Astrocyte of the spinal cord (primary cell): ENCODE results near the gene ATXN1.

ENCODE experiments used
- DNase-seq: peaks from one replicate; pipeline ENCODE4 v3.0.0; 2011; ENCODE audit warnings: low read depth, low spot score
- H3K4me3 ChIP-seq: 2 replicates; pipeline ENCODE4 v1.5.1; 2011; ENCODE audit warnings: low read depth, mild to moderate bottlenecking, low read length, moderate library complexity
- in situ Hi-C: cut with HindIII; loops from 2 replicates; pipeline ENCODE4 v1.10.0; 2017; ENCODE audit warnings: low sequenced_read_pairs
- TF ChIP-seq, protein P1 (sequence below): IDR thresholded peaks from 2 replicates; pipeline ENCODE4 v1.5.1; 2012; ENCODE audit warnings: low read depth, mild to moderate bottlenecking, low read length, inconsistent platforms

The ATXN1 gene

DNA sequence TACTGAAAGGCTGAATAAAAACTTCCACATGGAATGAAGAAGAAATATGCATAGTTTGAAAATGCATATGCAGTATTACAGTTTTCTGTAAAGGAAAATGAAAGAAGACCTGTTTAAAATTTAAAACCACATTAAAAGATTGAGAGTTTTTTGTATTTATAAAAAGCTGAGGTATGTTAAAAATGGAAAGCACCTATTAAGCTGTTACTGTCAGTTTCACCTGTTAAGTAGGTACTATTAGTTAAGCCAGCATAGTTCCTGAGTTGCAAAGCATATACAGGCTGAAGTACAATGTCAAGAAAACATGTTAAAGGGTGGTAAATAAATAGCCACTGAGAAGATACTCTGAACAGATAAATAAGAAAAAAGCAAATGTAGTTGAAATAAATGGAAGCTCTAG lies 69.9 kb downstream of the ATXN1 start:
- TF ChIP-seq, protein P1, sequence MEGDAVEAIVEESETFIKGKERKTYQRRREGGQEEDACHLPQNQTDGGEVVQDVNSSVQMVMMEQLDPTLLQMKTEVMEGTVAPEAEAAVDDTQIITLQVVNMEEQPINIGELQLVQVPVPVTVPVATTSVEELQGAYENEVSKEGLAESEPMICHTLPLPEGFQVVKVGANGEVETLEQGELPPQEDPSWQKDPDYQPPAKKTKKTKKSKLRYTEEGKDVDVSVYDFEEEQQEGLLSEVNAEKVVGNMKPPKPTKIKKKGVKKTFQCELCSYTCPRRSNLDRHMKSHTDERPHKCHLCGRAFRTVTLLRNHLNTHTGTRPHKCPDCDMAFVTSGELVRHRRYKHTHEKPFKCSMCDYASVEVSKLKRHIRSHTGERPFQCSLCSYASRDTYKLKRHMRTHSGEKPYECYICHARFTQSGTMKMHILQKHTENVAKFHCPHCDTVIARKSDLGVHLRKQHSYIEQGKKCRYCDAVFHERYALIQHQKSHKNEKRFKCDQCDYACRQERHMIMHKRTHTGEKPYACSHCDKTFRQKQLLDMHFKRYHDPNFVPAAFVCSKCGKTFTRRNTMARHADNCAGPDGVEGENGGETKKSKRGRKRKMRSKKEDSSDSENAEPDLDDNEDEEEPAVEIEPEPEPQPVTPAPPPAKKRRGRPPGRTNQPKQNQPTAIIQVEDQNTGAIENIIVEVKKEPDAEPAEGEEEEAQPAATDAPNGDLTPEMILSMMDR, result no peak
- in situ Hi-C loops, result no loop called here
- H3K4me3 ChIP-seq, result no peak overlapping the region
- no peak for DNase-seq

DNA sequence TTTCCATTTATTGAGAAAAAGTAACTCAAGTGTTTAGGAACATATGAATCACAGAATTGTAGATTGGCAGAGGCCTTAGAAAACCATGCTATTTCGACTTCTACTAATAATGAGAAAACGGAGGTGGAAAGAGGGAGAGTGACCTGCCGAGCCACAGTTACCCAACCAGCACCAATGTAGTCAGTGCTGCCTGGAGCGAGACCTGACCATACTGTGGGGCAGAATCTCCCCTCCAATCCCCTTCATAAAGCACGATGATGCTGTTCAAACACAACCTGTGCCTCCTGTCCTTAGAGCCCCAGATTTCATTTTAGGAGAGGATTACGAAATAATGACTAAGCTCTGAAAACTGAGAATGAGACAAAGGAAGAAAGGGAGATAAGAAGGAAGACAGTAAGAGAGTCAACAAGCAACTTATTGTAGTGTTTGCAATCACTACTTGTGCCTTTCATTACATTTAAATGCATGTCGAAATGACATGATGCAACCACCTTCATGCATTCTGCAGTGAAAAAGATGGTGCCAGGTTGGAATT lies 70.6 kb downstream of the ATXN1 start:
- TF ChIP-seq, protein P1, result no peak
- no peak for DNase-seq
- no peak overlapping the region for H3K4me3 ChIP-seq
- in situ Hi-C loops, result no loop called here

DNA sequence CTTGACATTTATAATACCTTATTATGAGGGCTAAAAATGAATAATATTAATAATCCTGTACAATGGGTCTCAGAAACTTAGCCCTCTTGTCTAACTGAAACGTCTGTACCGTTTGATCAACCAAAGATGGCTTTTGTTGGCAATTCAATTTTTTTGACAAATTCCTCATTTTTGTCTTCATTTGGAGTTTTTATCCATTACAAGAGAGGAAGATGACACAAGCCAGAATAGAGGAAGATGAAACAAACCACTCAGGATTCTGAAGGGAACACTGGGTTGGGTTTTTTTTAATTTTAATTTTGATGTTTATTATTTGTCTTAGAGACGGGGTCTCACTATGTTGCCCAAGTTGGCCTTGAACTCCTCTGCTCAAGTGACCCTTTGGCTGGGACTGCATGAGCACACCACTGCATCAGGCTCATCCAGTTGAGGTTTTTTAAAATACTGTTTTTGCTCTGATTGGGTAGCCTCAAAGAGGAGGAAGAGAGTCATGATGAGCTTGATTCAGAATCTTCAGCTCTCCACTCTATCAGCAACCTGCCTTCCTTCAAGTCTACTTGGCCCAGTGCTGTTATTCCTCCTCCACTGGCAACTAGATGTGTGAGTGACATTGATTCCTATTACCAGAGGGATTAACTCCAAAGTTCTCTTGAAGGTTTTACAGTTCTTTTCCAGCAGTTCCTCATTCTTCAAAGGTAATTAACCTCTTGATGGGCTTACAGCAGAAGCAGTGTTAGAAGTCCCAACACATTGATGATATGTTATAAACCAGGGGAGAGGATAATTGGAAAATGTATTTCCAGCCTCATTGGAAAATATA lies 71.3 kb downstream of the ATXN1 start:
- H3K4me3 ChIP-seq, result no peak overlapping the region
- TF ChIP-seq, protein P1, result no peak
- DNase-seq, result no peak
- in situ Hi-C loops, result no loop called here

DNA sequence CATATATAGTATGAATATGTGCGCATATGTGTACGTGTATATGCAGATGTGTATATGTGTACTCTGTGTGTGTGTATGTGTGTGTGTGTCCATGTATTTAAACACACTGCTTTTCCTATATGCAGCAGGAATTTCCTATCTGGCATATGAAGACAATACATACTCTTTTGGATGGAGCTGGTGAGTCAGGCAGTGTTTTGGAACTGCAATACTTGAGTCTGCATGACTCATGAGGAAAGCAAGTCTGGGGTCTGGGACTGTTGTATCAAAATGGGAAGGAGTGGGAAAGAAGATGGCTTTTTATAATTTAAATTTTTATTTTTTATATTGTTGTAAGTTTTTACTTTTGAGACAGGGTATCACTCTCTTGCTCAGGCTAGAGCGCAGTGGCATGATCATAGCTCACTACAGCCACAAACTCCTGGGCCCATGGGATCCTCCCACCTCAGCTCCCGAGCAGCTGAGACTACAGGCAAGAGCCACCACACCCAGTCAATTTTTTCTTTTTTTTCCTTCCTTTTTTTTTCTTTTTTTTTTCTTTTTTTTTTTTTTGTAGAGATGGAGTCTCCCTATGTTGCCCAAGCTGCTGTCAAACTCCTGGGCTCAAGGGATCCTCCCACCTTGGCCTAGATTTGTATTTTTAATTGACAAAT lies 72.2 kb downstream of the ATXN1 start:
- no peak overlapping the region for H3K4me3 ChIP-seq
- TF ChIP-seq, protein P1, result no peak
- peak; percentile 89 for DNase-seq
- in situ Hi-C loops, result no loop called here

DNA sequence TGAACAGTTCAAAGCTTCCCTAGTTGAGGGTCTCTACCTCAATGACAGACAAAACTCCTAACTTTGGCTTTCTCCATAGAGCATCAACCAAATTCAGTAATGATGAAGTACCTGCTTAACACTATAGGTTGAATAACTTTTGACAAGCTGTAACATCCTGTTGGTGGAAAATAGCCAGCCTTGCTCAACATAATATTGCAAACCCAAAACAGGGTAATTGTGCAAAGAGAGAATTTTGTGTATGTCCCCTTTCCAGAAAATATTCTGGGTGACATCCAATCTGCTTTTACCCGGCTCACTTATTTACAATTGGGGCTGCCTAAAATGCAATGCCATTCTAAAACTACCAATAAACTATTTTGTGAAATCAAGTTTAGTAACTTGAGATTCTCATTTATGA lies 72.8 kb downstream of the ATXN1 start:
- TF ChIP-seq, protein P1, result no peak
- H3K4me3 ChIP-seq, result no peak overlapping the region
- in situ Hi-C loops, result no loop called here
- DNase-seq, result no peak

DNA sequence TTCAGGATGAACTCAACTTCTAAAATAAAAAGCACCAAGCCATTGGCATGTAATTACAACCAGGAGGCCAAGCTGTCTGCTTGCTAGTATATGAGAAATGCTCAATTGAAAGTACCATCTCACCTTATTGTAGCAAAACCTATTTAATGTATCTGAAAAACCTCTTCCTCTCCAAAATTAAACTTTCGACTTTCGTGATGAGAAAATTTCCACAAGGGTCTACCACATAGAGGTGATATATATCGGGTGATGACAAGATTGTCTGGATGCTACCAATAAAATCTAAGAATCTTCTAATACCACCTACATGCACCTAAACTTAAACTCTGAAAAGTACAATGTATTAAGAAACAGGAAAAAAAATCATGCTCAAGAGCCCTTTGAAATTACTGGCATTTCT lies 74.2 kb downstream of the ATXN1 start:
- DNase-seq, result no peak
- in situ Hi-C loops, result no loop called here
- H3K4me3 ChIP-seq, result no peak overlapping the region
- TF ChIP-seq, protein P1, result no peak
